NCI-H1436 (cell line): Measurements from ENCODE around the gene PSD2.

Source experiments
- DNase-seq: peaks from one replicate; lab custom pipeline; 2025; lab: John Stamatoyannopoulos, UW

The PSD2 gene

DNA sequence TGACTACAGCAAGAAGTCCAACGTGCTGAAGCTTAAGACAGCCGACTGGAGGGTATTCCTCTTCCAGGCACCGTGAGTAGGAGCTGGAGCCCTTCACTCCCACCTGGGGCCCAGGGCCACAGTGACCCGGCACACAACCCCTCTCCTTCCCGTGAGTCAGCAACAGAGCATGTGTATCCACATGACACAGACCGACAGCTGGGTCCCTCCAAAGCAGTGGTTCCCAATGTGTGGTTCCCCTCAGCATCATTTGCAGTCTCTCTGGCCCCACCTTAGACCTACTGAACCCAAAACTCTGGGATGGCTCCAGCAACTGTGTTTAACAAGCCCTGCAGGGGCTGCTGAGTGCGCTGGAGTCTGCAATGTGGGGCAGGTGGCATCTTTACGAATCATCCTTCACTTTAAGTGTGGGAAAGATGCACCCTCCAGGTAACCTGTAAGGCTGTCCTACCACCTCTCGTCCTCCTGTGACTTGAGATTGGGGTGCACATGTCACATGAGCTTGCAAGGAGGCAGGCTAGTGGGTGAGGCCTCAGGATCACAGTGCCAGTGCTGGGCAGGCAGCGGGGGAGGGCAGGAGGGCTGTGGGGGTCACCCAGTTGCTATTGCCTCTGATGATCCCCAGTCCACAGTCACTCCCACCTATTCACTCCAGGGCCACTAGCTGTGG is 42.2 kb downstream of the PSD2 start:
- no peak for DNase-seq

- DNase-seq: no peak
Observed at GRCh38 chr5:139838381-139839197, 43.0 kb downstream of the PSD2 start.

GRCh38 chr5:139839232-139839815 is 43.7 kb downstream of the PSD2 start:
- no peak for DNase-seq

- DNase-seq: no peak
Observed at GRCh38 chr5:139839918-139840317, 44.3 kb downstream of the PSD2 start.

DNA sequence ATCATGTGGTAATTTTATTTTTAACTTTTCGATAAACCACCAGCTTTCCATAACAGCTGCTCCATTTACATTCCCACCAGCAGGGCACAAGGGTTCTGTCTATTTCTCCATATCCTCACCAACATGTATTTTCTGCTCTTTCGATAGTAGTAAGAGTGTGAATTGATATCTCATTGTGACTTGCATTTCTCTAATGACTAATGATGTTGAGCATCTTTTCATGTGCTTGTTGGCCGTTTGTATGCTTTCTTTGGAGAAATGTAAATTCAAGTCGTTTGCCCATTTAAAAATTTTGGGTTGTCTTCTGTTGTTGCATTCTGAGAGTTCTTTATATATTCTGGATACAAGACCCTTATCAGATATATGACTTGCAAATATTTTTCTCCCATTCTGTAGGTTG is 45.9 kb downstream of the PSD2 start:
- DNase-seq: no peak

DNA sequence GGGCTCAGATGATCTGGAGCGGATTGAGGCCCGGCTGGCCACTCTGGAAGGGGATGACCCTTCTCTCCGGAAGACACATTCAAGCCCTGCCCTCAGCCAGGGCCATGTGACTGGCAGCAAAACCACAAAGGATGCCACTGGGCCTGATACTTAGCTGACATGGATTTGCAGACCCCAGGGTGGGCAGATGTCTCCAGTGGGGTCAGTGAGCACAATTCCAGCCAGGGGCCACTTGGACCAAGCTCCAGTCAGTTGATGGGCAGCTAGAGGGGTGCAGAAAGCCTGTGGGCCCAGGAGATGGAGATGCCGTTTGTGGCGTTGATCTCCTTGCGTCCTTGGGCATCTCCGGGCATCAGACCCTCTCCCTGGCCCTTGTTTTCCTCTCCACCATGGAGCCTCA is 46.7 kb downstream of the PSD2 start:
- no peak for DNase-seq

DNA sequence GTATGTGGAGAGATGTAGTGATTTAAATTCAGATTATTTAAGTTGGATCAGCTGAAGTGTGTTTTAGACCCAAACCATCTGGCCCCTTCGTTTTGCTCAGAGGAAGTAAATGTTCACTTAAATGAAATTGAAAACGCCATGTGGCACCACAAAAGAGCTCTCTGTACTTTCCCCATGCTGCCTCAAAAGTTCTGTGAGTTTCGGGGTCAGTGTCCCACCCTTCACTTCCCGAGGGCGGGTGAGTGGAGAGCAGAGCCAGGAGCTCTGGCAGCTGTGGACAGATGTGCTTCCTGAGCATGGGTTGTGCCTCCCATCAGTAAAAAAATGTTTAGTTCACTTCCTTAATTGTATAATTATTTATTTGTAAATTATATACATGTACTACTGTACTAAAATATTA is 48.4 kb downstream of the PSD2 start:
- DNase-seq: no peak

DNA sequence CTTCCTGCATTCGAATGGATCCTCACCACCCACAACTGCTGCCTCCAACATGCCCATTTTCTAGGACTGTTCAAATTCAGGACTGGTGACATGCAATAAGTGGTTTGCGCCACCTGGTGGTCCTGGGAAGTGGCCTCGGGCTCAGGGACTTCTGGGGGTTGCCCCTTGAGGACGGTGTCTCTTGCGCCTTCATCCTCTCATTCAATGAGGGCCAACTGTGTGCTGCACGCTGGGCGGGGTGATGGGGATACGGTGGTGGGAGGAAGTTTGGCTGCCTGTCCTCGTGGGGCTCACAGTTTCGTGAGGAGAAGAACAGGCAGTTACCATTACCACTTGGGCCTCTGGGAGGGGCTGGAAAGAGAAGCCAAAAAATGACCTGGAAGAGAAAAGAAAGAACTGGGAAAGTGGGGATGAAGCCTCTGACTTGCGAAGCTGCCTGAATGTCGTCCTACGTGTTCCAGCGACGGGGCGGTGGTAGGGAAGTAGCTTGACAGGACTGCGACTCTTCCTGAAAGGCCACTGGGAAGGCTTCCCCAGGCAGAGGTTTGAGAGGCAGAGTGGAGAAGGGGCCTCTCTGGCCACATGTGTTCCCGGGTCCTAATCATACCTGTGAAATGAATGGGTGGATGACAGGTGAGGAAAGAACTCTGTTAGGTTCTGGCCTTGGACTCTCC is 49.0 kb downstream of the PSD2 start:
- peak; percentile 56 for DNase-seq

- no peak for DNase-seq
Observed at GRCh38 chr5:139845846-139846681, 50.5 kb downstream of the PSD2 start.

- no peak for DNase-seq
Observed at GRCh38 chr5:139847091-139847490, 51.5 kb downstream of the PSD2 start.

DNA sequence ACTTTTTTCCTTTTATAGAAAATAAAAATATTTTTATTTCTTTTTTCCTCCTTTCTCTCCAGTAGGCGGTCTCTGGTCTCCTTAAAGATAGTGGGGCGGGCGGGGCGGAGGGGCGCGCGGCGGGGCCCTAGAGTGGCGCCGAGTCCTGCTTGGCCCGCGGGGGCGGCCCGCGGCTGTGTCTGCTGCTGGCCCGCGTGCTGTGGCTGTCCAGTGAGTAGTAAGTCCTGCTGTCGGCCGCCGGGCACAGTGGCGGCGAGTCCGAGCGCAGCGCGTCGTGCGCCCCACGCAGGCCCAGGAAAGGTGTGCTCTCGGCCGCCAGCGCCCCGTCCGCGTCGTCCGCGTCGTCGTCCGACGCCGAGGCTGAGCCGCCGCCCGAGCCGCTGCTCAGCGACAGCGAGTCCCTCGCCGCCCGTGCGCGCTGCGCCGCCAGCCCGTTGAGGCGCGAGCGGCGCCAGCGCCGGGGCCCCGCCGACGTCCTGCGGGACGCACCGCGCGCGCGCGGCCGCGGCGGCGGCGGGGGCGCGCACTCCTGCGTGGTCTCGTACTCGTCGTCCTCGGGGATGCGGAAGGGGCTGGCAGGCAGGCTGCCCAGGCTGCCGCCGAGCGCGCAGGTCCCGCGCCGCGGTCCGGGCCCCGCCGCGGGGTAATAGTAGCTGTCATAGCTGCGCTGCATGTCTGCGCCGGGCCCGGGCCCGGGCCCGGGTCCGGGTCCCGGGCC is 52.3 kb downstream of the PSD2 start:
- no peak for DNase-seq

DNA sequence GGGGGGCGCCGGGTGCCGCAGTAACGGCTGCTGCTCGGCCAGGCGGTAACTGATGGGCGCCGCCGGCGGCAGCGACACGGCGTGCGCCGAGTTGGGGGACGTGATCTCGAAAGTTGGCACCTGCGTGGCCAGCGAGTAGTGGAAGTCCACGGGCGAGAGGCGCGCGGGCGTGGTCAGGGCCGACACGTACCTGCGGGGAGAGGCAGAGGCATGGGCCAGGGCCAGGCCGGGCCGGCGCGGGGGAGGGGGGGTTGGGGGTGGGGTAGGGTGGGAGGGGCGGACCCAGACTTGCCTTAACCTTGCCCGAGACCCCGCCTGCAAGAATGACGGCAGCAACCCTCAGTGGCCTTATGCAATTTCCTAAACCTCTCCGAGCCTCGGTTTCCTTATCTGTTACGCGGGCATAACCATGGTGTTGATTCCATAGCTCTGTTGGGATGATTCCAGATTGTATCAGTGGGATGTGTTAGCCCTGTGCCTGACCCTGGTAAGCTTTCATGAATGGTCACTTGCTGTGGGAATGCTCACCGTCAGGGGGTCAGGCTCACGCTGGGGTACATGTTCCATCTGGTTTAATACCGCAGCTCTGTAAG is 53.0 kb downstream of the PSD2 start:
- DNase-seq: no peak

GRCh38 chr5:139849501-139849900 is 53.9 kb downstream of the PSD2 start:
- no peak for DNase-seq

GRCh38 chr5:139849942-139850341 is 54.3 kb downstream of the PSD2 start:
- DNase-seq: no peak

GRCh38 chr5:139850423-139851016 is 54.9 kb downstream of the PSD2 start:
- DNase-seq: no peak

GRCh38 chr5:139851558-139851957 is 56.0 kb downstream of the PSD2 start:
- no peak for DNase-seq

- DNase-seq: no peak
Observed at GRCh38 chr5:139852696-139853095, 57.1 kb downstream of the PSD2 start.

DNA sequence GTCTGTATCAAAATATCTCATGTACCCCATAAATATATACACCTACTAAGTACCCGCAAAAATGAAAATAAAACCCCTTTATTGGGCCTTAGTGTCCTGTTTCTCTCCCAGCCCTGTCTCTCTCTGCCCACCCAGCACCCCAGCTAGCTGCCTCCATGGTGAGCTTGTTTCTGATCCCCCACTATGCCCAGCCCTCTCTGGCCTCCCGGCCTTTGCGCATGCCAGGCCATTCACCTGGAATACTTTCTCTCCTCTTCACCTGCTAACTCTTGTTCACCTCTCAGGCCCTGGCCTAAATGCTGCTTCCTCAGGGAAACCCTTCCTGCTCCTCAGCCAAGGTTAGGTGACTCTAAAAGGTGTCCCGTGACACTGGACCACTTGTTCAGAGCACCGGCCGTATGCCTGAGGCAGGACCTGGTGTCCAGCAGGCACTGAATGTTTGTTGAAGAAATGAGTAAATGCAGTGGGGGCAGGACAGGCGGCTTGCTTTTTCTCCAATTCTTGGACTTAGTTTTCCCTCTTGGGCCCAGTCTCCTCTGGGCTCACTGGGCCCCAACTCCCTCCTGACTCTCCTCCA is 58.5 kb downstream of the PSD2 start:
- no peak for DNase-seq

DNA sequence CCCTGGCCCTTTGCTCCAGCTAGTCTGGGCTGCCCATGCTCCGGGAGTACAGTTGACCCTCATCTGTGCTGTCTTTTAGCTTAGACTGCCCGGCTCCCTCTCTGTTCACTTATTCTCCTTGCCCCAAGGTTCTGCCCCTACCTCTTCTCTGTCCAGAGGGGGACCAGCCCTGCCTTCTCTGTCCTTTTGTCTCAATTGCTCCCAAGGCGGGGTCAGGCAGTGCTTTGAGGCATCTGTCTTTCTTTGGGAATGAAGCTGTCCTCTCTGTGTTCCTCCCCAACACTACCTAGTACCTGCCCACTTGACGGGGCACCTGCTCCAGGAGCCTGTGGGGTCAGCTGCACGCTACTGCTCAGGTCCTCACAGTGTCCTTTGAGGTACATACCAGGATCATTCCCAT is 59.3 kb downstream of the PSD2 start:
- DNase-seq: no peak

DNA sequence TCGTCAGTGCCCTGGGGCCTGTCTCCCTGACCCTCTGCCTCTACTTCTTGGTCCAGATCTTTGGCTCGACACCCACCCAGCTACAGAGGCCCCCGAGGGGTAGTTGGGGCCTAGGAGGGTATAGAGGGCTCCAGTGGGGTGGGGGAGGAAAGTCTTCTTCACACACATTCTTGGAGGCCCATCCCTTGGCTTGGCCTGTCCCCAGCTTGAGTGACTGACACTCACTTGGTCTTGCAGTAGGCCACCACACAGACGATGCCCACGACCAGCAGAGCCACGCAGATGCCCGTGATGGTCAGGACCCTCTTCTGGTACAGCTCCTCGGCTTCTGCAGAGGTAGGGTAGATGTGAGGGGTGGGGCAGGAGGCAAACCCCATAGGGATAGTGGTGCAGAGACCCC is 59.8 kb downstream of the PSD2 start:
- DNase-seq: no peak
